GM12891 (cell line): ENCODE results near the gene F2RL3.

Source experiments
- PAX5 ChIP-seq: IDR thresholded peaks from 2 replicates; pipeline ENCODE4 v1.6.1; 2011; ENCODE audit warnings: low read length, moderate library complexity, mild to moderate bottlenecking; ENCODE audit not compliant: insufficient read depth, severe bottlenecking
- POLR2A ChIP-seq: IDR thresholded peaks from 2 replicates; pipeline ENCODE4 v1.6.1; 2011; ENCODE audit warnings: low read depth, low read length, control low read depth
- POLR2AphosphoS5 ChIP-seq: IDR thresholded peaks from 2 replicates; pipeline ENCODE4 v1.6.1; 2011; ENCODE audit warnings: low read depth, low read length, control low read depth
- POU2F2 ChIP-seq: IDR thresholded peaks from 2 replicates; pipeline ENCODE4 v1.6.1; 2011; ENCODE audit warnings: low read depth, mild to moderate bottlenecking, control low read depth, low read length, moderate library complexity
- SPI1 ChIP-seq: IDR thresholded peaks from 2 replicates; pipeline ENCODE4 v1.6.1; 2011; ENCODE audit warnings: low read depth, low read length, control low read depth
- TAF1 ChIP-seq: IDR thresholded peaks from 2 replicates; pipeline ENCODE4 v1.6.1; 2011; ENCODE audit warnings: low read depth, low read length, control low read depth

DNA sequence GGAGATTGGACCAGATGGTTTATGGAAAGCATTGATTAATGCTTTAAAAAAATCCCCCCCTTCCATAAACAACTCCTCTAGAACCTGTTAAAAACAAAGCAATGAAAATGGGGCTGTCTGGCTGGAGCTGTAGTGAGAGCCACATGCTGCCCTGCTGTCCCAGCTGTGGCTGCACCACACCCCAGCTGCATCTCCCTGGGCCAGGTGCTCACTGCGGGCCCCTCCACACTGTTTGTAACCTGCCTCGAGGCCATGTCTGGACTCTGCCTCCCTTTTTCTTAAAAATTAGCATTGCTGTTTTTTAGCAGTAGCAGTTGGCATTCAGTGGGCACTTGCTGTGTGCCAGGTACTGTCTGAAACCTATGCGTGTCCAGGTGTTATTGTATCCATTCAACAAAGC, 15.2 kb upstream of the F2RL3 start:
- TF ChIP-seq POLR2AphosphoS5 = no peak
- TF ChIP-seq TAF1 = no peak
- TF ChIP-seq POLR2A = no peak
- TF ChIP-seq SPI1 = no peak
- TF ChIP-seq POU2F2 = no peak
- no peak for TF ChIP-seq PAX5
